GM19467 (cell line): ENCODE results near the gene C16orf87.
A peak's percentile ranks its signal among the peaks of the same experiment; 100 is the strongest.
"Not testable (repeated sequence)": the region's sequence is repeated elsewhere in the genome, so short reads cannot be mapped to it uniquely, and the experiment has no call there.

Experiments
- ATAC-seq: cut with Tn5 transposase; IDR thresholded peaks from one replicate; pipeline ENCODE4 v1.9.1; 2021; ENCODE audit warnings: mild to moderate bottlenecking, moderate library complexity; ENCODE audit not compliant: unreplicated experiment

The C16orf87 gene

GRCh38 chr16:46801428-46802049, 29.4 kb downstream of the C16orf87 start:
- no peak for ATAC-seq

GRCh38 chr16:46800494-46800893, 30.5 kb downstream of the C16orf87 start:
- no peak for ATAC-seq

DNA sequence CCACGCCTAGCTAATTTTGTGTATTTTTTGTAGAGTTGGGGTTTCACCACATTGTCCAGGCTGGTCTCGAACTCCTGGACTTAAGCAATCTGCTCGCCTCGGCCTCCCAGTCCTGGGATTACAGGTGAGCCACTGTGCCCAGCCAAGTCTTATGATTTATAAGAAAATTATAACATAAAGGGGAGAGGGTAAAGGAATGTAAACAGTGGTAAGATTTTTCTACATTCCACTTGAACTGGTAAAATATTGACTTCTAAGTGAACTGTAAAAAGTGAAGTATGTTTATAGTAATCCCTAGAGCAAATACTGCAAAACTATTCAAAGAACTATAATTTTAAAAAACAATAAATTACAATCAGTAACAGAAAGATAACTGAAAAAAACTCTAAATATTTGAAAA, 33.5 kb downstream of the C16orf87 start:
- no peak for ATAC-seq

- ATAC-seq = no peak
These were observed 34.2 kb downstream of the C16orf87 start for GRCh38 chr16:46796764-46797269.

DNA sequence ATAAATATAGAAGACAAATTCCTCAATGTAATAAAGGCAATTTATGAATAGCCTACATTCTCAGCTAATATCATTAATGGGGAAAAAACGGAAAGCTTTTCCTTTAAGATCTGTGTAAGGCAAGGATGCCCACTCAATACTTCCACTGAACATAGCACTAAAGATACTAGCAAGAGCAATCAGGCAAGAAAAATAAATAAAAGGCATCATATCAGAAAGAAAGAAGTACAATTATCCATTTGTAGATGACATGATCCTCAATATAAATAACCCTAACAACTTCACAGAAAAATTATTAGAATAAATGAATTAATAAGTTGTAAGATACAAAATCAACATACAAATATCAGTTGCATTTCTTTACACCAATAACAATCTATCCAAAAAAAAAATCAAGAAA, 37.1 kb downstream of the C16orf87 start:
- no peak for ATAC-seq

DNA sequence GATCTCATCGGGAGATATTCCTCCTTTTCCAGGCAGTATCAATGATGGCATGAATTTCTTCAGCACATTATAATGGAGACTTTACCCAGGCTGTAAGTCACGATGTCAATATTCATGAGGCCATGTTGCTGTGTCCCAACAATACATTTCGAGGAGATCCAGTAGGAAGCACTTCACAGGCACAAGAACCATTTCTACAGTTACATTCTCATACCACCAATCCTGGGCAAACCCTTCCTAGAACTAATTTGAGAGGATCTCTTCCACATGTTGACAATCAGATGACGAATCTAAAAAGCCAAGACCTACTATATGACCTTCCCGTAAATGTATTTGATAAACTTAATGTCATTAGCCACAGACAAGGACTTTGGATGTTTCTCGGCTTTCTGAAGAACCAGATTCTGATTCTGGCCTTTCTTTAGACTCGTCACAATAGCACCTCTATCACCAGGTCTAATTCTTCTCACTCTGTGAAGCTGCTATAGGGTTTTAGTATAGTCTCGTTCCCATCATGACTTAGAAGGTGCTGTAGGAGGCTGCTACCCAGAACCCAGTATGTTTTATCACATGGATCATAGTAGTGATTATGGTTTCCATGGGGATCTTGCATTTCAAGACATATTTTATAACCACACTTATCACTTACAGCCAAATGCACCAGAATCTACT, 40.2 kb downstream of the C16orf87 start:
- ATAC-seq = no peak

DNA sequence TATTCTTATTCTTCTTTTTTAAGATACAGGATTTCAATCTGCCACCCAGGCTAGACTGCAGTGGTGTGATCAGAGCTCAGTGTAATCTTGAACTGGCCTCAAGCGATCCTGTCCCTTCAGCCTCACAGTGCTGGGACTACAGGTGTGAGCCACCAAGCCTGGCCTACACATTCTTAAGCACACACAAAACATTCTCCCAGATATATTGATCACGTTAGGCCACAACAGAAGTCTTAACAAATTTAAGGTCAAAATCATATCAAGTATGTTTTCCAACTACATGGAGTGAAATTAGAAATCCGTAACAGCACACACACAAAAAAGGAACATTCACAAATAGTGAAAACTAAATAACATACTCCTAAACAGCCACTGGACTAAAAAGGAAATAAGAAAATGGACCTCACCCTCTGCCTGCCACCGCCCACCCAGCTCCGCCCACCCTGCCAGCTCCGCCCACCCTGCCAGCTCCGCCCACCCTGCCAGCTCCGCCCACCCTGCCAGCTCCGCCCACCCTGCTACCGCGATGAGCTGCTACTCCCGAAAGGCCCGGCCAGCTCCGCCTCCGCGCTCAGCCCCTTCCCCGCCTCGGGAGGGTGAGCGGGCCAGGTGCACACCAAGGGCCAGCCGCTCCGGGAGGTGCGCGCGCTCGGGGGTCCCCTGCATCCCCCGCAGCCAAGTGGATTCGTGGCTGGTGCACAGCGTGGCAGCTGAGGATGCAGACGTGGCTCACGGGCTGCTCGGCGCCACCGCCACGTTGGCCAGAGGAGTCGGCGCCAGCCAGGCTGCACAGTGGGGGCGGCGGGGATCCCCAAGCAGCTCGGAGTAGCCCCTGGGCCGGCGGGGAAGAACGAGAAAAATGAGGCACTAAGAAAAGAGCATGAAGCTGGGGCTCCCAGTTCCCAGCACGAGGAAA, 41.2 kb downstream of the C16orf87 start:
- ATAC-seq = peak; percentile 85

- no peak for ATAC-seq
These were observed 42.0 kb downstream of the C16orf87 start for GRCh38 chr16:46788891-46789474.

DNA sequence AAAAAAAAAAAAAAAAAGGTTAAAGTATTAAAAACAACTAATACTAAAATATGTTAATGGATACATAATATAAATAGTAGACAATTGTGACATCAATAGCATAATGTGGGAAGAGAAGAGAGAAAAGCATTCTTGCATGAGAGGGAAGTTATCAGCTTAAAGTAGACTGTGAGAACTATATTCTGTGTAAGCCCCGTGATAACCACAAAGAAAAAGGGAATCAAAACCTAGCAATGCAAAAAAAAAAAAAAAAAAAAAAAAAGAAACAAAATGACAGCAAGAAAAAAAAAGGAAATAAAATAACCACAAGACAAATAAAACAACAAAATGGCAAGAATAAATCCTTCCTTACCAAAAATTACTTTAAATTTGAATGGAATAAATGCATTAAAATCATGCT, 43.1 kb downstream of the C16orf87 start:
- ATAC-seq = no peak

DNA sequence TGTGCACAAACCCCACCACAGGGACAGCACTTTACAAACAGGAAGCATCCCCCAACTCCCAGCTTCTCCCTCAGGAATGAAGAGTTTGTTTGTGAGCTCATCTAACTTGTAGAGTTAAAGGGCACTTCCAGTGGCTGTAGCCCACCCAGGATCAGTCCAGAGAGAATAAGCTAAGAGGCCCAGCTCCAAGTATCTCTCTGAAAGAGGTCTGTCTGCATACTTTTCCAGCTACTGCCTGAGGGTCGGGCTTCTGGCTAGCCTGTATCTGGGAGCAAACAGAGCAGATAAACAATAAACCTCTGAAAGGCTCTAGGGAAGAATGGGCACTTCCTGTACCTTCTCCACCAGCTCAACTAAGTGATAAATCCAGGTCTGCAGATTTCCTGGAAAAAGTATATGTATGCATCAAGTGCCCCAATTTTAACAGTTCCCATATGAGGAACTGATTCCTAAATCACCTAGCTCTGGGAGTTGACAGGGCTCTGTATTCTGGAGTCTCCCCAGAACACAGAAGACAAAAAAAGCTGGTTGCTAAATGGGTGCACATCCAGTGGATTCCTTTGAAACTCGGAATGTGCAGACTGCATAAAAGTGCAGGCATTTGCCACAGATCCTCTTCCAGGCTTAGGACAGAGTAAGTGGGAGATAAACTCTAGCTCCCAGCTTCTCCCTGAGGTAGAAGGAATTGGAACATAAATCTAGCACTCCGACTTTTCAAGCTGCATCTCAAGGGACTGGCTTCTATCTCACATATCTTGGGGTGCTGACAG, 45.7 kb downstream of the C16orf87 start:
- ATAC-seq = no peak

- not testable (repeated sequence) for ATAC-seq
These were observed 46.4 kb downstream of the C16orf87 start for GRCh38 chr16:46784569-46784968.

DNA sequence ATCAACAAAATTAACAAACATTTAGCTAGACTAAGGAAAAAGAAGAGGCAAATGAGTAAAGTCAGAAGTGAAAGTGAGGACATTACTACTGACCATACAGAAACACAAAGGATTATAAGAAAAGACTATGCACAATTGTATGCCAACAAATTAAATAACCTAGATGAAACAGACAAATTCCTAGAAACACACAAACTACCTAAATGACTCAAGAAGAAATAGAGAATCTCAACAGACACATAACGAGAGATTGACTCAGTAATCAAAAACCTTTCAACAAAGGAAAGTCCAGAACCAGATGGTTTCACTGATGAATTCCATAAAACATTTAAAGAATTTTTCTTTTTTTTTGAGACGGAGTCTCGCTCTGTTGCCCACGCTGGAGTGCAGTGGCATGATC, 47.2 kb downstream of the C16orf87 start:
- no peak for ATAC-seq

DNA sequence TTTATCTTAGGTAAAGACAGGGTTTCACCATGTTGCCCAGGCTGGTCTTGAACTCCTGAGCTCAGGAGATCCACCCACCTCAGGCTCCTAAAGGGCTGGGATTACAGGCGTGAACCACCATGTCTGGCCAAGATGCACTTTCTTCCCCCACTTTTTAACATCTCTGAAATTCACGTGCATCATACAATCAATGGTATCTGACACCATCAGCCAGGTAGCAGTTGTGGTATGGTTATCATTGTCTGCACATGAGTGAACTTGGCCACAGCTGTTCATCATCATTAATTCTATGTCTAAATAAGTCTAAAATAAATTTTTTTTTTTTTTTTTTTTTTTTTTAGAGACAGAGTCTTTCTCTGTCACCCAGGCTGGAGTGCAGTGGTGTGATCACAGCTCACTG, 48.7 kb downstream of the C16orf87 start:
- ATAC-seq = no peak

DNA sequence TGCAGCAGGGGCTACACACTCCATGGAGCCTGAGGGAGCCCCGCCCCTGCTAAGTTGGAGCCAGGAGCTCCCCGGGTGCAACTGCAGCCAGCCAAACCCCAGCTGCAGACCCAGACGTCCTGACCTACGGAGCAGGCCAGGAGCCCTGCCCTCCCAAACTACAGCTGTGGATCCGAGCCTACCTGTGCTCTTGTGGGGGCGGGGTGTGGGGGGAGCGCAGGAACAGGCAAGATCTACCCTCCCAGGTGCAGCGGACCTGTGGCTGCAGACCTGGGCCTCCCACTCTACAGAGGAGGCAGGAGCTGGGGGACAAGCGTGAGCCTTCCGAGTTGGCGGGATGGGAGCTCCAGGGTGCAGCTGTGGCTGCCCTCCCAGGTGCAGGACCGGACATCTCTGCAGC, 53.2 kb downstream of the C16orf87 start:
- no peak for ATAC-seq

DNA sequence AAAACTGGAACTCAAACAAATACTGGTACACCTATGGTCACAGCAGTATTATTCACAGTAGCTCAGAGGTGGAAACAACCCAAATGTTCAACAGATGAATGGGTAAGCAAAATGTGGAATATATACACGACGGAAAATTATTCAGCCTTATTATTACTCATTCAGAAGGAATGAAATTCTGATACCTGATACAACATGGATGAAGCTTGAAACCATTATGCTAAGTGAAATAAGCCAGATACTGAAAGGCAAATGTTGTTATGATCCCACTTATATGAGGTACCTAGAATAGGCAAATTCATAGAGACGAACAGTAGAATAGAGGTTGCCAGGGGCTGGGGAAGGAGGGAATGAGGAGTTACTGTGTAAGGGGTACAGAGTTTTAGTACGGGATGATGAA, 55.8 kb downstream of the C16orf87 start:
- no peak for ATAC-seq

DNA sequence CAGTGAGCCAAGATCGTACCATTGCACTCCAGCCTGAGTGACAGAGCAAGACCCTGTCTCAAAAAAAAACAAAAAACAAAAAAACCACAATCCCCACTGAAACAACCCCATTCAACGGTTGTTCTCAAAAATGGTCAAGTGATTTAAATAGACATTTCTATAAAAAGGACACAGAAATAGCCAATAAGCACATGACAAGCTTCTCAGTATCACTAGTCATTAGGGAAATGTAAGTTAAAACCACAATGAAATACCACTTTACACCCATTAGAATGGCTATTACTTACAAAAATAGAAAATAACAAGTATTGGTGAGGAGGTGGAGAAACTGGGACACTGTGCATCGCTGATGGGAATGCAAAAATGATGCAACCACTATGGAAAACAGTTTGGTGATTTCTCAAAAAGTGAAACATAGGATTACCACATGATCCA, 56.2 kb downstream of the C16orf87 start:
- ATAC-seq = no peak

GRCh38 chr16:46772463-46772862, 58.5 kb downstream of the C16orf87 start:
- ATAC-seq = no peak

DNA sequence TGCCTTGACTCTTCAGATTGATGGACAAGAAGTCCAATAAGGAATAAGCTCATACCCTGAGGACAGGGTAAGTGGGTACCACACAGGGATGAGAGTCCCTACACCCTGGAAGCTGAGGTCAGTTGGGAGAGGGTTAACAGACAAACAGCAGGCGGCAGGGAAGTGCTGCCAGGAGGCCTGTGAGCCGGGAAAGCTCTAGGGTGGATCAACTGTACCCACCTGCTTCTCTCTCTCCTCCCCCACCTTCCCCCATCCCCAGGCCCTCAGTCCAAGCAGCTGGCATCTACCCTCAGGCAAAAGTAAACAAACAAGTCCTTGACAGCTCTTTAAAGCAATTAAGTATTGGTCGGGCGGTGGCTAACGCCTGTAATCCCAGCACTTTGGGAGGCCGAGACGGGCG, 62.2 kb downstream of the C16orf87 start:
- no peak for ATAC-seq

DNA sequence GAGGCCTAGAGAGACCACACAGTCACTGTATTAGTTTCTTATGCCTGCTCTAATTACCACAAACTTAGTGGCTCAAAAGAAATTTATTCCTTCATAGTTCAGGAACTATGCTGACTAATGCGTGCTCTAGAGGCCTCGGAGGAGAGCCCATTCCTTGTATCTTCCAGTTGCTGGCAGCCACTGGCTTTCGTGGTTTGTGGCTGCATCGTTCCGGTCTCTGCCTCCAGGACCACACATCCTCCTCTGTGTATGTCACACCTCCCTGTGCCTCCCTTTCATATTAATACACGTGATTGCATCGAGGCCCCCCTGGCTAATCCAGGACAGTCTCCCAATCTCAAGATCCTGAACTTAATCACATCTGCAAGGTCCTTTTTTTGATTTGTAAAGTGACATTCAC, 65.9 kb downstream of the C16orf87 start:
- no peak for ATAC-seq

DNA sequence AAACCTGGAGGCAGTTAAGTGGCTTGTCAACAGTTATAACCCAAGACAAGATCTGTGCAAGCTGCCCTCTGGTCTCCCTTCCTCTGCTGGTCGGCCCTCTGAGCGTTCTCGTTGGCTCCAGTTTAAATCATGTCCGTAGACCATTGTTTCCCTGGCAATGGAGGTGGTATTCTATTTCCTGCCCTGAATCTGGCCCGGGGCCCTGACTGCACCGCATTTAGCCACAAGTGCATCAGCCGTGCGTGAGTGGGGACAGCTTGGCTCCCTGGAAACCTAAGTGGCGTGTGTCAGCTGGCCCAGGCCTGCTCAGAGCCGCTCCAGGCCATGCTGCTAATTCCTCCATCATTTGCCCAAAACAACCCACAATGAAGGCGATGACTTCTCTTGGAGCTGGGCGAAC, 67.8 kb downstream of the C16orf87 start:
- no peak for ATAC-seq
